Activated T-helper 17 cell treated with anti-CD3 and anti-CD28 coated beads, Interleukin-2, amount 50 U/mL, for 72 hours (primary cell): ENCODE results near the gene TRHDE. TPM values are rescaled to one million over a fixed set of nuclear protein-coding genes. Genes with fewer than 3 reads are reported as not detected.

Experiments used
- ATAC-seq: fragments of 150-1000 bp; cut with Tn5 transposase; replicated peaks from 2 replicates; pipeline ENCODE4 v1.10.0; 2021; ENCODE audit warnings: mild to moderate bottlenecking, moderate library complexity
- H3K27ac Mint-ChIP-seq: one replicate; pipeline ENCODE4 v1.8.0; 2022; ENCODE audit warnings: mixed read lengths
- H3K27me3 Mint-ChIP-seq: one replicate; pipeline ENCODE4 v1.8.0; 2022; ENCODE audit warnings: mixed read lengths
- H3K36me3 Mint-ChIP-seq: one replicate; pipeline ENCODE4 v1.8.0; 2022; ENCODE audit warnings: low read depth, mild to moderate bottlenecking, mixed read lengths
- H3K4me1 Mint-ChIP-seq: one replicate; pipeline ENCODE4 v1.8.0; 2022; ENCODE audit warnings: mixed read lengths
- H3K4me3 Mint-ChIP-seq: one replicate; pipeline ENCODE4 v1.8.0; 2022; ENCODE audit warnings: mild to moderate bottlenecking, mixed read lengths
- H3K9me3 Mint-ChIP-seq: one replicate; pipeline ENCODE4 v1.8.0; 2022; ENCODE audit warnings: mixed read lengths
- total RNA-seq, 2 donors: library from RNA; stranded (reverse); gene quantifications; one replicate each; pipeline ENCODE4 v1.2.3, GENCODE V29; 2022

Gene TRHDE
- total RNA-seq, 2 donors from 2014 or later = not detected

- H3K4me1 Mint-ChIP-seq = no peaks in the 10 kb centered on the region
- H3K4me3 Mint-ChIP-seq = no peak overlapping the region
- ATAC-seq = no peak
- peaks cover 4% of the 10 kb centered on the region for H3K9me3 Mint-ChIP-seq
- no peaks in the 10 kb centered on the region for H3K27me3 Mint-ChIP-seq
- no peaks in the 10 kb centered on the region for H3K36me3 Mint-ChIP-seq
- no peak overlapping the region for H3K27ac Mint-ChIP-seq
Observed at GRCh38 chr12:72286526-72286925, 14.4 kb downstream of the TRHDE start.

- H3K9me3 Mint-ChIP-seq = peaks cover 4% of the 10 kb centered on the region
- no peaks in the 10 kb centered on the region for H3K4me1 Mint-ChIP-seq
- no peak overlapping the region for H3K4me3 Mint-ChIP-seq
- no peak for ATAC-seq
- no peaks in the 10 kb centered on the region for H3K36me3 Mint-ChIP-seq
- H3K27me3 Mint-ChIP-seq = no peaks in the 10 kb centered on the region
- no peak overlapping the region for H3K27ac Mint-ChIP-seq
Observed at GRCh38 chr12:72288436-72288835, 16.3 kb downstream of the TRHDE start.

- Mint-ChIP-seq H3K27ac (no peak overlapping the region), H3K4me1 (no peaks in the 10 kb centered on the region), H3K36me3 (no peaks in the 10 kb centered on the region), H3K9me3 (peaks cover 4% of the 10 kb centered on the region), H3K27me3 (no peaks in the 10 kb centered on the region), H3K4me3 (no peak overlapping the region)
- ATAC-seq = no peak
Observed at GRCh38 chr12:72288911-72289310, 16.7 kb downstream of the TRHDE start.

- Mint-ChIP-seq H3K4me3 (no peak overlapping the region), H3K27ac (no peak overlapping the region), H3K36me3 (no peaks in the 10 kb centered on the region), H3K4me1 (no peaks in the 10 kb centered on the region), H3K27me3 (no peaks in the 10 kb centered on the region), H3K9me3 (peaks cover 4% of the 10 kb centered on the region)
- no peak for ATAC-seq
Observed at GRCh38 chr12:72289633-72290032, 17.5 kb downstream of the TRHDE start.

GRCh38 chr12:72291175-72291574 is 19.0 kb downstream of the TRHDE start:
- Mint-ChIP-seq H3K36me3 (no peaks in the 10 kb centered on the region), H3K4me3 (no peak overlapping the region), H3K4me1 (no peaks in the 10 kb centered on the region), H3K27me3 (no peaks in the 10 kb centered on the region), H3K9me3 (peaks cover 4% of the 10 kb centered on the region), H3K27ac (no peak overlapping the region)
- no peak for ATAC-seq

GRCh38 chr12:72293701-72294100 is 21.5 kb downstream of the TRHDE start:
- Mint-ChIP-seq H3K4me3 (no peak overlapping the region), H3K4me1 (no peaks in the 10 kb centered on the region), H3K36me3 (no peaks in the 10 kb centered on the region), H3K27ac (no peak overlapping the region), H3K27me3 (no peaks in the 10 kb centered on the region), H3K9me3 (peaks cover 7% of the 10 kb centered on the region)
- ATAC-seq = no peak

GRCh38 chr12:72295101-72295500 is 22.9 kb downstream of the TRHDE start:
- Mint-ChIP-seq H3K27ac (no peak overlapping the region), H3K4me1 (no peaks in the 10 kb centered on the region), H3K36me3 (no peaks in the 10 kb centered on the region), H3K4me3 (no peak overlapping the region), H3K9me3 (peaks cover 7% of the 10 kb centered on the region), H3K27me3 (no peaks in the 10 kb centered on the region)
- no peak for ATAC-seq

- Mint-ChIP-seq H3K4me3 (no peak overlapping the region), H3K27me3 (no peaks in the 10 kb centered on the region), H3K27ac (no peak overlapping the region), H3K36me3 (no peaks in the 10 kb centered on the region), H3K9me3 (peaks cover 7% of the 10 kb centered on the region), H3K4me1 (no peaks in the 10 kb centered on the region)
- no peak for ATAC-seq
Observed at GRCh38 chr12:72295744-72296143, 23.6 kb downstream of the TRHDE start.

GRCh38 chr12:72296389-72296788 is 24.2 kb downstream of the TRHDE start:
- Mint-ChIP-seq H3K36me3 (no peaks in the 10 kb centered on the region), H3K27ac (no peak overlapping the region), H3K4me3 (no peak overlapping the region), H3K27me3 (no peaks in the 10 kb centered on the region), H3K4me1 (no peaks in the 10 kb centered on the region), H3K9me3 (peaks cover 7% of the 10 kb centered on the region)
- no peak for ATAC-seq

- no peak overlapping the region for H3K4me3 Mint-ChIP-seq
- H3K27me3 Mint-ChIP-seq = no peaks in the 10 kb centered on the region
- ATAC-seq = no peak
- no peaks in the 10 kb centered on the region for H3K4me1 Mint-ChIP-seq
- H3K27ac Mint-ChIP-seq = no peak overlapping the region
- H3K9me3 Mint-ChIP-seq = peaks cover 7% of the 10 kb centered on the region
- no peaks in the 10 kb centered on the region for H3K36me3 Mint-ChIP-seq
Observed at GRCh38 chr12:72297666-72298065, 25.5 kb downstream of the TRHDE start.

GRCh38 chr12:72300728-72301127 is 28.6 kb downstream of the TRHDE start:
- Mint-ChIP-seq H3K27me3 (no peaks in the 10 kb centered on the region), H3K36me3 (no peaks in the 10 kb centered on the region), H3K4me1 (no peaks in the 10 kb centered on the region), H3K27ac (no peak overlapping the region), H3K9me3 (peaks cover 7% of the 10 kb centered on the region), H3K4me3 (no peak overlapping the region)
- ATAC-seq = no peak

GRCh38 chr12:72304751-72305150 is 32.6 kb downstream of the TRHDE start:
- Mint-ChIP-seq H3K4me1 (no peaks in the 10 kb centered on the region), H3K9me3 (no peaks in the 10 kb centered on the region), H3K36me3 (no peaks in the 10 kb centered on the region), H3K4me3 (no peak overlapping the region), H3K27ac (no peak overlapping the region), H3K27me3 (no peaks in the 10 kb centered on the region)
- no peak for ATAC-seq

- Mint-ChIP-seq H3K4me1 (no peaks in the 10 kb centered on the region), H3K9me3 (no peaks in the 10 kb centered on the region), H3K36me3 (no peaks in the 10 kb centered on the region), H3K27ac (no peak overlapping the region), H3K4me3 (no peak overlapping the region), H3K27me3 (no peaks in the 10 kb centered on the region)
- no peak for ATAC-seq
Observed at GRCh38 chr12:72307229-72307628, 35.1 kb downstream of the TRHDE start.

GRCh38 chr12:72311946-72312345 is 39.8 kb downstream of the TRHDE start:
- Mint-ChIP-seq H3K36me3 (no peaks in the 10 kb centered on the region), H3K4me1 (no peaks in the 10 kb centered on the region), H3K27ac (no peak overlapping the region), H3K9me3 (no peaks in the 10 kb centered on the region), H3K4me3 (no peak overlapping the region), H3K27me3 (no peaks in the 10 kb centered on the region)
- ATAC-seq = no peak

- no peak overlapping the region for H3K27ac Mint-ChIP-seq
- no peaks in the 10 kb centered on the region for H3K4me1 Mint-ChIP-seq
- no peak for ATAC-seq
- H3K27me3 Mint-ChIP-seq = no peaks in the 10 kb centered on the region
- no peaks in the 10 kb centered on the region for H3K36me3 Mint-ChIP-seq
- H3K4me3 Mint-ChIP-seq = no peak overlapping the region
- H3K9me3 Mint-ChIP-seq = no peaks in the 10 kb centered on the region
Observed at GRCh38 chr12:72313806-72314205, 41.6 kb downstream of the TRHDE start.

GRCh38 chr12:72315858-72316257 is 43.7 kb downstream of the TRHDE start:
- no peak overlapping the region for H3K27ac Mint-ChIP-seq
- H3K9me3 Mint-ChIP-seq = no peaks in the 10 kb centered on the region
- H3K27me3 Mint-ChIP-seq = no peaks in the 10 kb centered on the region
- ATAC-seq = no peak
- H3K4me3 Mint-ChIP-seq = no peak overlapping the region
- H3K4me1 Mint-ChIP-seq = no peaks in the 10 kb centered on the region
- no peaks in the 10 kb centered on the region for H3K36me3 Mint-ChIP-seq
